Chondrocyte (in vitro differentiated cells): Measurements from ENCODE around the gene METTL3. TPM values are rescaled to one million over a fixed set of nuclear protein-coding genes. Genes with fewer than 3 reads are reported as not detected.
A peak's percentile ranks its signal among the peaks of the same experiment; 100 is the strongest.

ENCODE experiments used
- DNase-seq: peaks from one replicate; pipeline ENCODE4 v3.0.0; 2021; ENCODE audit warnings: mixed read lengths, low spot score
- H3K27ac Mint-ChIP-seq: one replicate; pipeline ENCODE4 v1.8.0; 2021; ENCODE audit warnings: mild to moderate bottlenecking, moderate library complexity, mixed read lengths; ENCODE audit not compliant: unreplicated experiment
- H3K27me3 Mint-ChIP-seq: 2 replicates; pipeline ENCODE4 v1.8.0; 2021; ENCODE audit warnings: low read depth, mixed read lengths
- H3K36me3 Mint-ChIP-seq: 2 replicates; pipeline ENCODE4 v1.8.0; 2021; ENCODE audit warnings: low read depth, mixed read lengths
- H3K4me1 Mint-ChIP-seq: 2 replicates; pipeline ENCODE4 v1.8.0; 2021; ENCODE audit warnings: low read depth, mild to moderate bottlenecking, mixed read lengths
- H3K4me3 Mint-ChIP-seq: one replicate; pipeline ENCODE4 v1.8.0; 2021; ENCODE audit warnings: mild to moderate bottlenecking, moderate library complexity, mixed read lengths; ENCODE audit not compliant: unreplicated experiment
- H3K9me3 Mint-ChIP-seq: 2 replicates; pipeline ENCODE4 v1.8.0; 2021; ENCODE audit warnings: low read depth, mixed read lengths
- total RNA-seq: library from RNA; stranded (reverse); gene quantifications from 3 replicates; pipeline ENCODE4 v1.2.1, GENCODE V29; 2021
- TF ChIP-seq, protein P1 (sequence below): fragments of 200-600 bp; sonication (generic); IDR thresholded peaks from 2 replicates; pipeline ENCODE4 v1.5.0; 2021; ENCODE audit warnings: antibody characterized with exemption, mild to moderate bottlenecking, moderate library complexity

The METTL3 gene
- total RNA-seq, 1 donor from 2014 or later, result 29.3 TPM

DNA sequence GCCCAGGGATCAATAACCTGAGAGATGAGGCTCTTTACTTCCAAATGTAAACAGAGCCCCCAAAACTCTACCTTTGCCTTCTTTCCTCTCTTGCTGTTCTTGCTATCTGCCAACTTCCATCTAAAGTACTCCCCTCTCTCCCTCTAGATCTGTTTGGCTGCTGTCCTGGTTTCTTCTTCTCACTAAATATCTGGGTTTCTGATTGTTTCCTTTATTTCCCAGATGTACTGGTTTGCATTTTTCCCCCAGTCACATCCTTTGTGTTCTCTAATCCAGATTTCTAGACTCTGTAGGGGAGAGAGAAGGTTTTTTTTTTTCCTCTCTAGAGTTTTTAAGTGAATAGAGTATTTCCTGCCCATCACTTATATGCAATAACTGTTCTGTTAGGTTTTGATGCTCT is 22.2 kb upstream of the METTL3 start:
- no peak for DNase-seq
- H3K27ac Mint-ChIP-seq, result no peak overlapping the region
- peaks cover 34% of the 10 kb centered on the region for H3K27me3 Mint-ChIP-seq
- H3K36me3 Mint-ChIP-seq, result no peaks in the 10 kb centered on the region
- H3K4me3 Mint-ChIP-seq, result no peak overlapping the region
- no peaks in the 10 kb centered on the region for H3K9me3 Mint-ChIP-seq
- peaks cover 13% of the 10 kb centered on the region for H3K4me1 Mint-ChIP-seq
- TF ChIP-seq, protein P1, sequence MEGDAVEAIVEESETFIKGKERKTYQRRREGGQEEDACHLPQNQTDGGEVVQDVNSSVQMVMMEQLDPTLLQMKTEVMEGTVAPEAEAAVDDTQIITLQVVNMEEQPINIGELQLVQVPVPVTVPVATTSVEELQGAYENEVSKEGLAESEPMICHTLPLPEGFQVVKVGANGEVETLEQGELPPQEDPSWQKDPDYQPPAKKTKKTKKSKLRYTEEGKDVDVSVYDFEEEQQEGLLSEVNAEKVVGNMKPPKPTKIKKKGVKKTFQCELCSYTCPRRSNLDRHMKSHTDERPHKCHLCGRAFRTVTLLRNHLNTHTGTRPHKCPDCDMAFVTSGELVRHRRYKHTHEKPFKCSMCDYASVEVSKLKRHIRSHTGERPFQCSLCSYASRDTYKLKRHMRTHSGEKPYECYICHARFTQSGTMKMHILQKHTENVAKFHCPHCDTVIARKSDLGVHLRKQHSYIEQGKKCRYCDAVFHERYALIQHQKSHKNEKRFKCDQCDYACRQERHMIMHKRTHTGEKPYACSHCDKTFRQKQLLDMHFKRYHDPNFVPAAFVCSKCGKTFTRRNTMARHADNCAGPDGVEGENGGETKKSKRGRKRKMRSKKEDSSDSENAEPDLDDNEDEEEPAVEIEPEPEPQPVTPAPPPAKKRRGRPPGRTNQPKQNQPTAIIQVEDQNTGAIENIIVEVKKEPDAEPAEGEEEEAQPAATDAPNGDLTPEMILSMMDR, result no peak

DNA sequence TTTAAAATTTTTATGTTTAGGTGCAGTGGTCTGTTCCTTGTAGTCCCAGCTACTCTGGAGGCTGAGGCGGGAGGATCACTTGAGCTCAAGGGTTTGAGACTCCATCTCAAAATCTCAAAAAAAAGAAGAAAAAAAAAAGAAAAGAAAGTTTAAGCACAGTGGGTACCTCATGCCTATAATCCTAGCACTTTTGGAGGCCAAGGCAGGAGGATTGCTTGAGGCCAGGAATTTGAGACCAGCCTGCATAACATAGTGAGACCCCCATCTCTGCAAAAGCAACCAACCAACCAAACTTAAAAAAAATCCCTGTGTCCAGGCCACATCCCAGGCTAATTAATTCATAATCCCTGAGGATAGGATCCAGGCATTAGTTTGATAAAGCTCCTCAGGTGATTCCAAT is 18.4 kb upstream of the METTL3 start:
- H3K27ac Mint-ChIP-seq, result no peak overlapping the region
- H3K4me3 Mint-ChIP-seq, result no peak overlapping the region
- no peak for DNase-seq
- H3K27me3 Mint-ChIP-seq, result peaks cover 10% of the 10 kb centered on the region
- no peaks in the 10 kb centered on the region for H3K36me3 Mint-ChIP-seq
- no peaks in the 10 kb centered on the region for H3K9me3 Mint-ChIP-seq
- peaks cover 10% of the 10 kb centered on the region for H3K4me1 Mint-ChIP-seq
- TF ChIP-seq, protein P1, result no peak

DNA sequence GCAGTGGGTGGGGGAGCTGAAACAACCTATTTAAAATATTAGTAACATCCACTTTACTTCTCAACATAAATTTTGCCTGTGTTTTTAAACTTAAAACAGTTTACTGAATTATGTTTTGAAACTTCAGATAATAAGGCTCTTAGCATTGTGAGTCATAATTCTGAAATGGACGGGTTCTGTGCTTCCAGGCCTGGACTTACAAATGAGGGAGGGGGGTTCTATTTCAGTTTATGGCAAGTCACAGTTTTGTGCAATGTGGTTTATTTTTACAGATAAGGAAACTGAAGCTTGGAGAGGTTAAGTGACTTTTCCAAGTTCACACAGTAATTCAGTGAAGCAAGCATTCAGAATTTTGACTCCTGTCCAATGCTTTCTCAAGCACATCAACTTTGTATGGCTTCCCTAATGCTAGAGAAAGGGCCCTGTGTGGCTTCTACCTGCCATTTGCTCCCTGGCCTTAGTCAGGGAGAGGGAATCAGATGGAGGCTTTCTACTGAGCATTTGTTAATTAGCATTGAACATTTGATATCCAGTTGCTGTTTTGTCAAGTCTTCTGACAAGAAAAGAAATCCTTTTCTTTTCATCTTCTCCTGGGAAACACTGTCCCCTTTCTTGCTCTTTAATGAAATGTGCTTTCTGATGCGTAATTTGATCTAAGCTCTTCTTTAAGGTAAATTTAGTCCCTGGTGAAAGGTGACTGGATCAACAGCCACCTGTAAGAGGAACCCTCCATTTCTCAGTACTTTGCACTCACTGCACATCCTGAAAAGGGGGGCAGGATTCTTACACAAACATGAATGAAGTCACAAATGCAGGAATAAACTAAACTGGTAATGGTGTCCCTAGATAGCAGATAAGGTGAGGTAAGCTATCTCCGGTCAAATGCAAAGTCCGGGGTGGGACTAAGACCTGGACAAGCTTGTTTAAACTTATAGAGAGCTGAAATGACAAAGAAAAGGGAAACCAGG is 17.5 kb upstream of the METTL3 start:
- no peak overlapping the region for H3K4me3 Mint-ChIP-seq
- H3K9me3 Mint-ChIP-seq, result no peaks in the 10 kb centered on the region
- peaks cover 2% of the 10 kb centered on the region for H3K36me3 Mint-ChIP-seq
- no peak for DNase-seq
- TF ChIP-seq, protein P1, result no peak
- H3K4me1 Mint-ChIP-seq, result peaks cover 10% of the 10 kb centered on the region
- no peak overlapping the region for H3K27ac Mint-ChIP-seq
- peaks cover 5% of the 10 kb centered on the region for H3K27me3 Mint-ChIP-seq

DNA sequence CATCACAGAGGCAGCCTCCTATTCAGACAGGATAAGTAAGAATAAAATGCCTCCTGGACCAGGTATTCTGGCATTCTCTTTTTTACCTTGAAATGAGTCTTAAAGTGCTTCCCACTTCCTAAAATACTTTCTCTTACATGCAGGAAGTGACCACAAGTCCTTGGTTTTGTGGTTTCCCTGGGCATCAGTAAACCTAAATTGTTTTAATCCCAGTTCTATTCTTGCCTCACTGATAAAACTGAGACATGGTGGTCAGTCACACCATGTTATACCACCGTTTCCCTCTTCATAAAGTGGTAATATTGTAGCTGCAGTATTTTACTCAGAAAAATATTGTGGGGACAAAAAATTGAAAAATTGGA is 16.2 kb upstream of the METTL3 start:
- Mint-ChIP-seq H3K4me3 (no peak overlapping the region), H3K36me3 (peaks cover 5% of the 10 kb centered on the region), H3K4me1 (peaks cover 10% of the 10 kb centered on the region), H3K27me3 (peaks cover 5% of the 10 kb centered on the region), H3K27ac (no peak overlapping the region), H3K9me3 (no peaks in the 10 kb centered on the region)
- DNase-seq, result no peak
- TF ChIP-seq, protein P1, result no peak

DNA sequence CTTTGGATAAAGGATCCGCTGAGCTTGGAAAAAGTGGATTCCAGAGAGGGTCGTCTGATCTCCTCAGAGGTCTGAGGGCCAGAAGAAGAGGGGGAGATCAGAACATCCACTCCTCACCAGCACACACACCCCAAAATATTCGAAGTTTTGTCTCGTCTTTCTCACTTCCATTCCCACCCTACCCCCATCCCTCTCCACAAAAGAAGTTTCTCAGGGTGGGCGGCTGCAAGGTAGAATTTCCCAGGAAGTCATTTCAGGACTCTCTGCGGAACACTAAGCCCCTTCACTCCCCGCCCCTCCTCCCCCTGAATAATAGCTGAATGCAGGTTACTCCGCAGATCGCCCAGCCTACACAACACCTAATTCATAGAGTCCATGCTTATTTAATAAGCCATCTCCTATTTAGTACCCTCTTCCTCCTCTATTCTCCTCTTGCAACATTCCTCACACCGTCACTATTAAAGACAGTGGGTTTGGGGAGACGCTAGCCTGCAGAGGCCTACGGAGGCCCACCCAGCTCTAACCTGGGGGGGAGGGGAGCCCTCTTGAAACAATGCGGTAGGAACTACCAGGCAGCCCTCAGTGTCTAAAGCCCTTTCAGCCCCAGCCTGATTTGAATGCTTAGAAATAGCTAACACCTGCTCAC is 15.7 kb upstream of the METTL3 start:
- peak overlapping the region; percentile 82 for H3K4me3 Mint-ChIP-seq
- TF ChIP-seq, protein P1, result no peak
- H3K27me3 Mint-ChIP-seq, result peaks cover 2% of the 10 kb centered on the region
- H3K9me3 Mint-ChIP-seq, result no peaks in the 10 kb centered on the region
- no peak overlapping the region for H3K27ac Mint-ChIP-seq
- peaks cover 10% of the 10 kb centered on the region for H3K4me1 Mint-ChIP-seq
- H3K36me3 Mint-ChIP-seq, result peaks cover 6% of the 10 kb centered on the region
- no peak for DNase-seq
